ENCODE measurements around the gene SEMA3B. TPM values are rescaled to one million over a fixed set of nuclear protein-coding genes. Genes with fewer than 3 reads are reported as not detected.
A peak's percentile ranks its signal among the peaks of the same experiment; 100 is the strongest.
"Not testable (repeated sequence)": the region's sequence is repeated elsewhere in the genome, so short reads cannot be mapped to it uniquely, and the experiment has no call there.

The SEMA3B gene
- total RNA-seq, 1 donor from 2014 or later: 34.8 TPM

DNA sequence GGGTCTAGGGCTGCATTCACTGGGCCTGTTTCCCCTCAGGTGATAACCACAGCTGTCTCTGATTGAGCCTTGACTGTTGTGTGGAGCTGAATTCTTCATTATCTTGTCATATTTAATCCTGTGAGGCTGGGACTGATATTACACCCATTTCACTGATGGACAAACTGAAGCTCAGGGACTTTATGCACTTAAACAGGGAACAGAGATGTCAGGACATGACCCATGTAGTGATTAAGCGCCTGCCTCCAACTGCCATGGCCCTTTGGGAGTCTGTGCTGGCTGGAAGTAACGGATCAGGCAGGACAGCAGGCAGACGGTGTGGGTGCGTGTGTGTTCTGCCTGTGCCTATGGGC lies 25.4 kb upstream of the SEMA3B start:
- peaks cover 40% of the 10 kb centered on the region for H3K4me1 Mint-ChIP-seq (ENCODE audit: unreplicated experiment)
- no peaks in the 10 kb centered on the region for H3K27me3 Mint-ChIP-seq
- no peak for DNase-seq (ENCODE audit: extremely low spot score, unreplicated experiment)
- no peak overlapping the region for H3K4me3 Mint-ChIP-seq
- no peaks in the 10 kb centered on the region for H3K9me3 Mint-ChIP-seq
- H3K27ac Mint-ChIP-seq: no peak overlapping the region
- H3K36me3 Mint-ChIP-seq: peaks cover 4% of the 10 kb centered on the region
- TF ChIP-seq, protein P1, sequence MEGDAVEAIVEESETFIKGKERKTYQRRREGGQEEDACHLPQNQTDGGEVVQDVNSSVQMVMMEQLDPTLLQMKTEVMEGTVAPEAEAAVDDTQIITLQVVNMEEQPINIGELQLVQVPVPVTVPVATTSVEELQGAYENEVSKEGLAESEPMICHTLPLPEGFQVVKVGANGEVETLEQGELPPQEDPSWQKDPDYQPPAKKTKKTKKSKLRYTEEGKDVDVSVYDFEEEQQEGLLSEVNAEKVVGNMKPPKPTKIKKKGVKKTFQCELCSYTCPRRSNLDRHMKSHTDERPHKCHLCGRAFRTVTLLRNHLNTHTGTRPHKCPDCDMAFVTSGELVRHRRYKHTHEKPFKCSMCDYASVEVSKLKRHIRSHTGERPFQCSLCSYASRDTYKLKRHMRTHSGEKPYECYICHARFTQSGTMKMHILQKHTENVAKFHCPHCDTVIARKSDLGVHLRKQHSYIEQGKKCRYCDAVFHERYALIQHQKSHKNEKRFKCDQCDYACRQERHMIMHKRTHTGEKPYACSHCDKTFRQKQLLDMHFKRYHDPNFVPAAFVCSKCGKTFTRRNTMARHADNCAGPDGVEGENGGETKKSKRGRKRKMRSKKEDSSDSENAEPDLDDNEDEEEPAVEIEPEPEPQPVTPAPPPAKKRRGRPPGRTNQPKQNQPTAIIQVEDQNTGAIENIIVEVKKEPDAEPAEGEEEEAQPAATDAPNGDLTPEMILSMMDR (conservative IDR thresholded peaks at IDR 0.05): no peak

DNA sequence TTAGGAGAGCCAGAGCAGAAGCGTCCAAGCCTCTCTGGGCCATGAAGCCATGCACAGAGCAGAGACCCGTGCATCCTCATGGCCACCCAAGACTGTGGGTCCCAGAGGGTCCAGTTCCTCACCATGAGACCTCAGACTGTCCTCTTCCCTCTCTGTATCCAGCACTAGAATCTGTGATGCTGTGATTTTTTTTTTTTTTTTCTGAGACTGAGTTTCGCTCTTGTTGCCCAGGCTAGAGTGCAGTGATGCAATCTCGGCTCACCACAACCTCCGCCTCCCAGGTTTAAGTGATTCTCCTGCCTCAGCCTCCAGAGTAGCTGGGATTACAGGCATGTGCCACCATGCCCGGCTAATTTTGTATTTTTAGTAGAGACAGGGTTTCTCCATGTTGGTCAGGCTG lies 24.1 kb upstream of the SEMA3B start:
- not testable (repeated sequence) for H3K27me3 Mint-ChIP-seq; H3K36me3 Mint-ChIP-seq; H3K4me3 Mint-ChIP-seq; DNase-seq (ENCODE audit: extremely low spot score, unreplicated experiment); H3K9me3 Mint-ChIP-seq
- Mint-ChIP-seq H3K27ac (peak overlapping the region; percentile 51), H3K4me1 (ENCODE audit: unreplicated experiment) (peaks cover 29% of the 10 kb centered on the region)

DNA sequence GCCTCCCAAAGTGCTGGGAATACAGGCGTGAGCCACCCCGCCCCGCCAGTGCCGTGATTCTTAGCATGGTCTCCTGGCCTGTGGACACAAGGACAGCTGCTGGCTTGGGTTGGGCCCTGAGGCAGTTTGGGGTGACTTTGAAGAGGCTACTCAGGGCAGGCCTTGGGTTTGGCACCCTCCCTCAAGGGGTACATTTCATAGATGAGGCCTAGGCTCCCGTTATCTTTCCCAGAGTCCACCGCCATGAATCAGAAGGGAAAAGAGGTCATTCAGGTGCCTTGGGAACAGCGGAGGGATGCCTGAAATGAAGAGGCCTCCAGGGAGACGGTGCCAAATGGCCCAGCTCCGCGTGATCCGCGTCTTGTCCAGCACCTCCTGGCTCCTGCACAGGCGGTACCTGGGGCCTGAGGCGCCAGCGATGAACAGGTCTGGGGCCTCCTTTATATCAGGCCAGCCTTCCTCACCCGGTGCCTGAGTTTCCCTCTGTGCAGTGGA lies 23.6 kb upstream of the SEMA3B start:
- H3K4me1 Mint-ChIP-seq (ENCODE audit: unreplicated experiment): peaks cover 24% of the 10 kb centered on the region
- no peak for DNase-seq (ENCODE audit: extremely low spot score, unreplicated experiment)

DNA sequence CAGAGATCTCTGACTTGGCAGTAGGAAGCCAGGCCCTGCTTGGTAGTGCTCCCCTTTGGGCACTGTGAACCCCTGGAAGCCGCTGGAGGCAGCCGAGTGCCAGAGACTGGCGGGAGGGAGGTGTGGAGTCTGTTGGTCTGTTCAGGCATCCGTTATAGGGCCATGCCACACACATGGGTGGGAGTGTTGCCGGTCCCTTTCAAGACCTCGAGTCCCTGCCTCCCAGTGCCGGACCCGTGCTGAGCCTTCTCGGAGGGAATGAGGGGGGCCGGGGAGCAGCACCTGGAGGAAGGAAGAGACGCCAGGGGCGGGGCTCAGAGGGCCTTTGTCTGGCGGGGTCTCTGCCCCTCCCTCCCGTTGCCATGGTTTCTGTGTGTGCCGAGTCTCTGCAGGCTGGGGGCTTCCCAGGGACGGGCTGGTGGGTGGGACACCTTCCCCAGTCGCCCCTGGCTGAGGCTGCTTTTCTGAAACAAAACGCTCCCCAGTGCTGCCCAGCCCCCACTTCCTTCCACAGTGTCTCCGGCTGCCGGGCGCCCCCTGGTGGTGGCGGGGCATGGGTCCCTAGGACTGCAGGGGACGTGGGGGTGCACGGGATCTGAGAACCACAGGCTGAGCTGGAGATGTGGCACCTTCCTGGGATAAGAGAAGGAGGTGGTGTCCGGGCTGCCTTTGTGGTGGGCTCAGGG lies 23.0 kb upstream of the SEMA3B start:
- no peaks in the 10 kb centered on the region for H3K9me3 Mint-ChIP-seq
- H3K27ac Mint-ChIP-seq: peak overlapping the region; percentile 51
- peak; percentile 95 for DNase-seq (ENCODE audit: extremely low spot score, unreplicated experiment)
- H3K4me3 Mint-ChIP-seq: peak overlapping the region; percentile 79
- peaks cover 24% of the 10 kb centered on the region for H3K4me1 Mint-ChIP-seq (ENCODE audit: unreplicated experiment)
- H3K36me3 Mint-ChIP-seq: peaks cover 3% of the 10 kb centered on the region
- no peaks in the 10 kb centered on the region for H3K27me3 Mint-ChIP-seq
- TF ChIP-seq, protein P1 (conservative IDR thresholded peaks at IDR 0.05): peak; percentile 100

More for the DNA sequence above, 23.6 kb upstream of the SEMA3B start:
- Mint-ChIP-seq H3K27ac (peak overlapping the region; percentile 51), H3K4me3 (peak overlapping the region; percentile 79), H3K36me3 (peaks cover 3% of the 10 kb centered on the region), H3K9me3 (no peaks in the 10 kb centered on the region), H3K27me3 (no peaks in the 10 kb centered on the region)
- TF ChIP-seq, protein P1 (conservative IDR thresholded peaks at IDR 0.05): no peak

DNA sequence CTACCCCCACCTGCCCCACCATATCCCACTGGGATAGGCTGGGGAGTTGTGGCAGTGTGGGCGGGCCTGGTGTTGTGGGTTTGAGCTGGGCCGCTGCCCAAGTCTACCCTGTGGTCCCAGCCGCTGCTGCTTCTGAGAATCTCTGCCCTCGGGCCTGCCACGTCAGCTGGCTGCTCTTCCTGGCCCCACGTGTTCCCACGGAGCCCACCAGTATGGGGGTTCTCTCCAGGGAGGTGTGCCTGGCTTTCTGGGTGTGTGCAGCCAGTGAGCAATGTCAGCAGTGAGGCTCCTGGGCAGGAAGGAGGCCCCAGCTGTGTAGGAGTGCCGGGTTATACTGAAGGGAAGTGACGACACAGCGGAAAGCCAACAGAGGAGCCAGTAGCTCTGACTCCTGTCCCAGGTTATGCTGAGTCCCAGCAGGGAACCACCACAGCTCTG lies 22.4 kb upstream of the SEMA3B start:
- H3K27me3 Mint-ChIP-seq: no peaks in the 10 kb centered on the region
- peaks cover 6% of the 10 kb centered on the region for H3K36me3 Mint-ChIP-seq
- H3K4me3 Mint-ChIP-seq: peak overlapping the region; percentile 79
- TF ChIP-seq, protein P1 (conservative IDR thresholded peaks at IDR 0.05): no peak
- H3K27ac Mint-ChIP-seq: peak overlapping the region; percentile 51
- peaks cover 20% of the 10 kb centered on the region for H3K4me1 Mint-ChIP-seq (ENCODE audit: unreplicated experiment)
- no peak for DNase-seq (ENCODE audit: extremely low spot score, unreplicated experiment)
- no peaks in the 10 kb centered on the region for H3K9me3 Mint-ChIP-seq

DNA sequence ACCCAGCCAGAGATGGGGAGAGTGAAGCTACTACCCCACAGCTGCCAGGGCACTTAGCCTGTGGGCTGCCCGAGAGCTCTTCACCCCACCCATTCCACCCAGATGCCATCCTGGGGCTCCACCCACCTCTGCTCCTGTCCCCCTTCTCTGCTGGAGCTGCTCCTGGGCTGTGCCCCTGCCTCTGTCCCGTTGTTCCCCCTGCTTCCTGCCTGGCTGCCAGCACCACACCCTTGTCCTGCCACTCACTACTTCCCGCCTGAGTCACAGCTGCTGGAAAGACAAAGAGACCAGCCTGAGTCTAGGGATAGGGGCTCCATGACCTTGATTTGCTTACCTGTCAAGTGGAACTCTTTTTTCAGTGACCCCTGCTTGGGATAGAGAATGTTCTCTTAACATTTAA lies 20.6 kb upstream of the SEMA3B start:
- Mint-ChIP-seq H3K9me3 (no peaks in the 10 kb centered on the region), H3K27me3 (no peaks in the 10 kb centered on the region), H3K4me1 (ENCODE audit: unreplicated experiment) (peaks cover 19% of the 10 kb centered on the region), H3K36me3 (peaks cover 6% of the 10 kb centered on the region), H3K27ac (peak overlapping the region; percentile 44), H3K4me3 (no peak overlapping the region)
- no peak for DNase-seq (ENCODE audit: extremely low spot score, unreplicated experiment)
- TF ChIP-seq, protein P1 (conservative IDR thresholded peaks at IDR 0.05): no peak

All from type B pancreatic cell (in vitro differentiated cells).